Breast epithelium (tissue), 4 donors: ENCODE results near the gene CRHR2. TPM values are rescaled to one million over a fixed set of nuclear protein-coding genes. Genes with fewer than 3 reads are reported as not detected.

ENCODE experiments used
- DNase-seq, 2 donors: peaks; one replicate each; pipeline ENCODE4 v3.0.0-alpha.2; 2019; ENCODE audit warnings: low spot score in 2 of 2
- H3K27ac ChIP-seq, 2 donors: fragments of 200-600 bp; sonication (generic) in 1 of 2; one replicate each; pipeline ENCODE4 v1.5.1; 2016 to 2019; ENCODE audit warnings: mild to moderate bottlenecking in 1 of 2
- H3K27me3 ChIP-seq, 2 donors: fragments of 200-600 bp; sonication (generic) in 1 of 2; one replicate each; pipeline versions ENCODE4 v1.5.1 to v1.6.0; 2017 to 2019; ENCODE audit warnings: control low read depth in 1 of 2, mild to moderate bottlenecking in 1 of 2
- H3K36me3 ChIP-seq: fragments of 200-600 bp; one replicate; pipeline ENCODE4 v1.5.1; 2019
- H3K4me1 ChIP-seq, 2 donors: fragments of 200-600 bp; sonication (generic); one replicate each; pipeline ENCODE4 v1.5.1; 2016 to 2019; ENCODE audit warnings: control low read depth in 1 of 2
- H3K4me3 ChIP-seq, 3 donors: fragments of 200-600 bp; sonication (generic); 1 replicate in 2 of 3; 2 replicates in 1 of 3; pipeline ENCODE4 v1.5.1; 2016 to 2019; ENCODE audit warnings: mild to moderate bottlenecking in 3 of 3, moderate library complexity in 2 of 3
- H3K9me3 ChIP-seq, 2 donors: fragments of 200-600 bp; sonication (generic) in 1 of 2; one replicate each; pipeline ENCODE4 v1.5.1; 2016 to 2019; ENCODE audit warnings: control low read depth in 1 of 2
- CTCF ChIP-seq, 3 donors: fragments of 450-650 bp; IDR thresholded peaks; one replicate each; pipeline ENCODE4 v1.5.1; 2016 to 2017; ENCODE audit warnings: antibody characterized with exemption in 3 of 3, mild to moderate bottlenecking in 3 of 3, moderate library complexity in 3 of 3
- POLR2A ChIP-seq: fragments of 450-650 bp; IDR thresholded peaks from one replicate; pipeline ENCODE4 v1.6.1; 2016; ENCODE audit warnings: antibody characterized with exemption, mild to moderate bottlenecking, moderate library complexity
- POLR2AphosphoS5 ChIP-seq, 3 donors: sonication (generic); formaldehyde crosslinking; IDR thresholded peaks; one replicate each; pipeline ENCODE4 v1.6.1; 2017; ENCODE audit warnings: antibody characterized with exemption in 3 of 3
- intact Hi-C: fragments of 100-400 bp; cut with DNase I; formaldehyde crosslinking; loops from one replicate; pipeline ENCODE4 v1.15.1; 2023; ENCODE audit warnings: low total_unique reads
- total RNA-seq, 3 donors: library from RNA; depleted of rRNA; stranded (reverse); fragments of >200 nt; gene quantifications; one replicate each; pipeline ENCODE4 v1.1.0, GENCODE V29; 2016

Gene CRHR2
- total RNA-seq, 3 donors from 2014 or later, result under 0.01 to 0.16 (median 0.15) TPM

GRCh38 chr7:30650421-30650808 is 31.8 kb downstream of the CRHR2 start:
- no peak overlapping the region for H3K27ac ChIP-seq
- no peak for DNase-seq
- intact Hi-C loops, result no loop called here
- no peak overlapping the region for H3K4me3 ChIP-seq
- no peaks in the 10 kb centered on the region for H3K9me3 ChIP-seq
- H3K4me1 ChIP-seq, result no peaks in the 10 kb centered on the region
- TF ChIP-seq CTCF (IDR thresholded peaks at IDR 0.05) (no peak), POLR2A (no peak), POLR2AphosphoS5 (IDR thresholded peaks at IDR 0.05) (no peak)
- H3K36me3 ChIP-seq, result no peaks in the 10 kb centered on the region
- H3K27me3 ChIP-seq, result no peaks in the 10 kb centered on the region

- H3K27ac ChIP-seq, result no peak overlapping the region
- H3K4me3 ChIP-seq, result no peak overlapping the region
- no peaks in the 10 kb centered on the region for H3K9me3 ChIP-seq
- no peaks in the 10 kb centered on the region for H3K36me3 ChIP-seq
- intact Hi-C loops, result no loop called here
- TF ChIP-seq POLR2AphosphoS5 (IDR thresholded peaks at IDR 0.05) (no peak), POLR2A (no peak), CTCF (IDR thresholded peaks at IDR 0.05) (no peak)
- H3K27me3 ChIP-seq, result no peaks in the 10 kb centered on the region
- no peaks in the 10 kb centered on the region for H3K4me1 ChIP-seq
- no peak for DNase-seq
Measured at GRCh38 chr7:30649717-30650420, 32.4 kb downstream of the CRHR2 start.

- Histone ChIP-seq H3K36me3 (no peaks in the 10 kb centered on the region), H3K27me3 (no peaks in the 10 kb centered on the region), H3K9me3 (no peaks in the 10 kb centered on the region), H3K4me1 (no peaks in the 10 kb centered on the region), H3K4me3 (no peak overlapping the region), H3K27ac (no peak overlapping the region)
- DNase-seq, result no peak
- intact Hi-C loops, result no loop called here
- TF ChIP-seq CTCF (IDR thresholded peaks at IDR 0.05) (no peak), POLR2A (no peak), POLR2AphosphoS5 (IDR thresholded peaks at IDR 0.05) (no peak)
Measured at GRCh38 chr7:30648744-30649540, 33.3 kb downstream of the CRHR2 start.

GRCh38 chr7:30647589-30648364 is 34.5 kb downstream of the CRHR2 start:
- no peak for DNase-seq
- intact Hi-C loops, result no loop called here
- H3K9me3 ChIP-seq, result no peaks in the 10 kb centered on the region
- no peaks in the 10 kb centered on the region for H3K4me1 ChIP-seq
- TF ChIP-seq CTCF (IDR thresholded peaks at IDR 0.05), result no peak
- TF ChIP-seq POLR2A, result no peak
- TF ChIP-seq POLR2AphosphoS5 (IDR thresholded peaks at IDR 0.05), result no peak
- no peaks in the 10 kb centered on the region for H3K36me3 ChIP-seq
- H3K27ac ChIP-seq, result no peak overlapping the region
- no peak overlapping the region for H3K4me3 ChIP-seq
- no peaks in the 10 kb centered on the region for H3K27me3 ChIP-seq

GRCh38 chr7:30646154-30646553 is 36.1 kb downstream of the CRHR2 start:
- TF ChIP-seq POLR2AphosphoS5 (IDR thresholded peaks at IDR 0.05) (no peak), POLR2A (no peak), CTCF (IDR thresholded peaks at IDR 0.05) (no peak)
- DNase-seq, result no peak

More at GRCh38 chr7:30646154-30646553, 36.1 kb downstream of the CRHR2 start:
- H3K27ac ChIP-seq, result no peak overlapping the region
- no peak overlapping the region for H3K4me3 ChIP-seq
- no peaks in the 10 kb centered on the region for H3K36me3 ChIP-seq
- intact Hi-C loops, result no loop called here
- no peaks in the 10 kb centered on the region for H3K4me1 ChIP-seq
- H3K9me3 ChIP-seq, result no peaks in the 10 kb centered on the region
- H3K27me3 ChIP-seq, result no peaks in the 10 kb centered on the region
